Fibroblast of lung (primary cell): ENCODE measurements around the gene PGA3.
"Not testable (repeated sequence)": the region's sequence is repeated elsewhere in the genome, so short reads cannot be mapped to it uniquely, and the experiment has no call there.

Experiments
- CTCF ChIP-seq, 2 donors: IDR thresholded peaks in 1 of 2; conservative IDR thresholded peaks in 1 of 2; 1 replicate in 1 of 2; 2 replicates in 1 of 2; pipeline ENCODE4 v1.5.1; 2011 to 2012; ENCODE audit warnings: low read length in 2 of 2, control low read depth in 1 of 2, inconsistent platforms in 1 of 2, low read depth in 1 of 2, mild to moderate bottlenecking in 1 of 2
- EZH2 ChIP-seq: IDR thresholded peaks from 2 replicates; pipeline ENCODE4 v1.5.1; 2012; ENCODE audit warnings: low read length, control low read depth, mild to moderate bottlenecking; ENCODE audit errors: missing control alignments

GRCh38 chr11:61229458-61229857, 26.1 kb downstream of the PGA3 start:
- TF ChIP-seq CTCF (conservative IDR thresholded peaks at IDR 0.05 in 1 of 2, IDR thresholded peaks at IDR 0.05 in 1 of 2; ENCODE audit: low read depth in 1 of 2, low read length in 2 of 2); EZH2: not testable (repeated sequence)
